ENCODE data around the gene AKAP6. TPM values are rescaled to one million over a fixed set of nuclear protein-coding genes. Genes with fewer than 3 reads are reported as not detected.

Gene AKAP6
- total RNA-seq, 2 donors from 2014 or later, result 33.5 to 108 TPM

DNA sequence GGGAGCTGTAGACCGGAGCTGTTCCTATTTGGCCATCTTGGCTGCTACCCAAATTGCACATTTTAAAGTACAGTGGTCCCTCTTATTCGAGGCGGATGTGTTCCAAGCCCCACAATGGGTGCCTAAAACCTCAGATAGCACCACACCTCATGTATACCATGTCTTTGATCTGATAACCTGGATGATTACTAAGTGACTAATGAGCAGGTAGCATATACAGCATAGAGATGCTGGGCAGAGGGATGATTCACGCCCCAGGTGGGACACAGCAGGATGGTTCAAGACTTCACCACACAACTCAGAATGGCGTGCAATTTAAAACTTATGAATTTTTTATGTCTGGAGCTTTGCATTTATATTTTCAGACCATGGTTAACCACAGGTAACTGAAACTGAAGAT, 255.0 kb downstream of the AKAP6 start:
- DNase-seq (ENCODE audit: low spot score), result no peak

GRCh38 chr14:32587461-32587860, 258.4 kb downstream of the AKAP6 start:
- no peak for DNase-seq (ENCODE audit: low spot score)
- intact Hi-C loops (cut with DNase I), result no loop called here

More for the DNA sequence above, 255.0 kb downstream of the AKAP6 start:
- intact Hi-C loops (cut with DNase I), result no loop called here

- intact Hi-C loops (cut with DNase I), result no loop called here
- no peak for DNase-seq (ENCODE audit: low spot score)
Observed at GRCh38 chr14:32588448-32589320, 259.6 kb downstream of the AKAP6 start.

- no peak for DNase-seq (ENCODE audit: low spot score)
- intact Hi-C loops (cut with DNase I), result no loop called here
Observed at GRCh38 chr14:32590157-32590556, 261.1 kb downstream of the AKAP6 start.

DNA sequence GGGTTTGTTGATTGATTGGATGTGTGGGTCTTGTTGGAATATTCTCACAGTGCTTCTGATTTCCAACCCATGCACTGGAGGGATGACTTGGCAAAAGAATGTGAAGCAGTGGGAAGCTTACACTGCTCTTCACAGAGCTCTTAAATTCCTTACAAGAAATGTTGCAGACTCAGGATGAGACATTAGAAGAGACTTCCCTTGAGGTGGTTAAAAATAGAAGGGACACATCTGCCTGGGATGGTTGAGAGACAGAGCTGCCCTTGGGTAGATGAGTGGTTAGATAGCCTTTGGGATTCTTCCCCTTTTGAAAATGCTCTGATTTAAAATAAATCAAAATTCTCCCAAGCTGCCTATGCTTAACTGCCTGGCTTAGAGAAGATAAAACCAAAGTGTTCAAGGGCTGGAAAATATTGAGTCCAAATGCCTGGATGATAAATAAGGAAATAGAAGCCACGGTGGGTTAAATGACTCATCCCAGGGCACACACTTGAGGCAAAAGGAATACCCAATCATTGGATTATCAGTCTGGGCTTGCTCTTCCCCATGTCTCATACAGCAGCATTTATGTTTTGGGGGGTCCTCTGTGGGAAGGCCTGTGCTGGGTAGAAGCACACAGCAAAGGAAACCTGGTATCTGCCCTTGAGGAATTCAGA, 264.3 kb downstream of the AKAP6 start:
- DNase-seq (ENCODE audit: low spot score), result no peak

GRCh38 chr14:32594766-32595165, 265.7 kb downstream of the AKAP6 start:
- DNase-seq (ENCODE audit: low spot score), result no peak
- intact Hi-C loops (cut with DNase I), result no loop called here

More for the DNA sequence above, 264.3 kb downstream of the AKAP6 start:
- intact Hi-C loops (cut with DNase I), result no loop called here

GRCh38 chr14:32595497-32595896, 266.4 kb downstream of the AKAP6 start:
- intact Hi-C loops (cut with DNase I), result no loop called here
- DNase-seq (ENCODE audit: low spot score), result no peak

DNA sequence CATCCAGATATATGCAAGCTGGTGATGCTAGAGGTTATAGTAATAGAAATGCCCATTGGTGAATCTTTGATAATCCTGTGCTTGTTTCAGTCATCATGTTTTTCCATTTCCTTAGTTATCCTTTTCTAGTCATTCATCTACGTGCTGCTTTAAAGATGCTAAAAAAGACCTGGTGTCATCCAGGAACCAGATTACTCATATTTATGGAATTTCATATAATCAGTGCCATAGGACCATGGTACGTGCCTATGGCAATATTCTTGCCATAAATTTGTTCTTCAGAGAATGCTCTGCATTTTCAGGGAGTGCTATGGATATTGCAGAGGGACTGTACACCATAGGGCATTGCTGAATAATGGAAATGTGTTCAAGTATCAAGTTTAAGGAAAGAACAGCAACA, 267.3 kb downstream of the AKAP6 start:
- no peak for DNase-seq (ENCODE audit: low spot score)
- intact Hi-C loops (cut with DNase I), result no loop called here

- intact Hi-C loops (cut with DNase I), result no loop called here
- no peak for DNase-seq (ENCODE audit: low spot score)
Observed at GRCh38 chr14:32597771-32598170, 268.7 kb downstream of the AKAP6 start.

- DNase-seq (ENCODE audit: low spot score), result no peak
- intact Hi-C loops (cut with DNase I), result no loop called here
Observed at GRCh38 chr14:32601069-32601468, 272.0 kb downstream of the AKAP6 start.

GRCh38 chr14:32601906-32602305, 272.8 kb downstream of the AKAP6 start:
- intact Hi-C loops (cut with DNase I), result no loop called here

DNA sequence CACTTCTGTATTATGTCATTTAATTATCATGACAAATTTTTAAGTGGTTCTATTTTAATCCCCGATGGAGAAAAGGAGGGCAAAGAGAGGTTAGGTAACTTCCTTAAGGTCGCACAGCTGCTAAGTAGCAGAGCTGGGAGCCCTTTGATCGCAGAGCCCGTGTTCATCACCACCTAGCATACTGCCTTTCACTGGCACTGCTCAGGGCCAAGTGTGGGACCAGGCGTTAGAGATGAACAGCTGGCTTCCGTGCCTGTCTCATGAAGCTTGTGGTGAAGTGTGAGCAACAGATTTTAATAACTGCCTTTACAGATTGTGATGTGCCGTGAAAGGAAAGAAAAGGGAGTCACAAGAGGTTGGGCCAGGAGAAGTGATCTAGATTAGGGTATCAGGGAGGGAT, 273.6 kb downstream of the AKAP6 start:
- intact Hi-C loops (cut with DNase I), result no loop called here
- no peak for DNase-seq (ENCODE audit: low spot score)

More at GRCh38 chr14:32601906-32602305, 272.8 kb downstream of the AKAP6 start:
- no peak for DNase-seq (ENCODE audit: low spot score)

- no peak for DNase-seq (ENCODE audit: low spot score)
- intact Hi-C loops (cut with DNase I), result no loop called here
Observed at GRCh38 chr14:32603992-32604565, 275.0 kb downstream of the AKAP6 start.

- intact Hi-C loops (cut with DNase I), result no loop called here
- no peak for DNase-seq (ENCODE audit: low spot score)
Observed at GRCh38 chr14:32606301-32606700, 277.2 kb downstream of the AKAP6 start.

- no peak for DNase-seq (ENCODE audit: low spot score)
- intact Hi-C loops (cut with DNase I), result no loop called here
Observed at GRCh38 chr14:32607399-32607798, 278.3 kb downstream of the AKAP6 start.

DNA sequence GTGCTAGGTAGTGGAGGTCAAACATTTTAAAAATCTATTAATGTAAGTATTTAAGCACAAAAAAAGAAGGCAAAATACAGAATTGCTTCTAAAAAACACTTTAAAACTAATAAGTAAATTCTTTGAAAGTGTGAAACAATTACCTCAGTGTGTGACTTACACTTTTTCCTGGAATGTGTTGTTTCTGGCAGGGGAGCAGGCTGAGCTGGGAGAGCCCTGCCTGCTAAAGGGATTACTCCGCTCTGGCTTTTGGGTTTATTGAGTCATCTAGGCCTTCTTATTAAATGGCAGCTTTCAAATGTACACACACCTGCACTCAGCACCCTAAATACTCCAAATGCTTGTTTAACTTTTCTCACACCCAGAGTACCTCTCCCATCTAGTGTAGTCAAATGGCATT, 279.8 kb downstream of the AKAP6 start:
- intact Hi-C loops (cut with DNase I), result no loop called here
- DNase-seq (ENCODE audit: low spot score), result no peak

GRCh38 chr14:32609388-32609787, 280.3 kb downstream of the AKAP6 start:
- intact Hi-C loops (cut with DNase I), result no loop called here
- DNase-seq (ENCODE audit: low spot score), result no peak

DNA sequence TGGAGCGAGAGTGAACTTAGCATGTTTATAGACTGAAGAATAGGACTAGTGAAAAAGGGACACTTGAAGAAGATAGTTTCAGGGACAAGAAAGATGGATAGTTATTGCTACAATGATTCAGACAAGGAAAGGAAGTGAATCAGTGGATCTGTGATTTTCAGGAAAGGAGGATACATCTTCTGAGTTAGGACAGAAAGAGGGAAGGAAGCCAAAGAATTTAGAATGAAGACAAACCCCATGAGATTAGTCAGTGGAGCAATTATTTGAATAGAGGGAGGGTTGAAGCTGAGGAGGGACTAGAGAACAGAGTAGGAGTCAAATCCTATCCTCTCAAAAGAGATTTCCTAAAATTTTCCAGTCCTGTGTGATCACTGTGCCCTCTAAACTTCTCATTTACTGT, 282.7 kb downstream of the AKAP6 start:
- intact Hi-C loops (cut with DNase I), result no loop called here
- no peak for DNase-seq (ENCODE audit: low spot score)

DNA sequence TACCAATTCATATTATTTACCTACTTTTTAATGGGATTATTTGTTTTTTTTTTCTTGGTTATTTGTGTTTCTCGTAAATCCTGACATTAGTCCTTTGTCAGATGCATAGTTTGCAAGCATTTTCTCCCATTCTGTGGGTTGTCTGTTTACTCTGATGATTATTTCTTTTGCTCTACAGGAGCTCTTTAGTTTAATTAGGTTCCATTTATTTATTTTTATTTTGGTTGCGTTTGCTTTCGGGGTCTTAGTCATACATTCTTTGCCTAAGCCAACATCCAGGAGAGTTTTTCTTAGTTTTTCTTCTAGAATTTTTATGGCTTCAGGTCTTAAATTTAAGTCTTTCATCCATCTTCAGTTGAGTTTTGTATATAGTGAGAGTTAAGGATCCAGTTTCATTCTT, 289.9 kb downstream of the AKAP6 start:
- no peak for DNase-seq (ENCODE audit: low spot score)
- intact Hi-C loops (cut with DNase I), result no loop called here

GRCh38 chr14:32620303-32620702, 291.2 kb downstream of the AKAP6 start:
- DNase-seq (ENCODE audit: low spot score), result no peak
- intact Hi-C loops (cut with DNase I), result no loop called here
